ENCODE data around the gene RNU1-4.
A peak's percentile ranks its signal among the peaks of the same experiment; 100 is the strongest.
"Not testable (repeated sequence)": the region's sequence is repeated elsewhere in the genome, so short reads cannot be mapped to it uniquely, and the experiment has no call there.

Gene RNU1-4

DNA sequence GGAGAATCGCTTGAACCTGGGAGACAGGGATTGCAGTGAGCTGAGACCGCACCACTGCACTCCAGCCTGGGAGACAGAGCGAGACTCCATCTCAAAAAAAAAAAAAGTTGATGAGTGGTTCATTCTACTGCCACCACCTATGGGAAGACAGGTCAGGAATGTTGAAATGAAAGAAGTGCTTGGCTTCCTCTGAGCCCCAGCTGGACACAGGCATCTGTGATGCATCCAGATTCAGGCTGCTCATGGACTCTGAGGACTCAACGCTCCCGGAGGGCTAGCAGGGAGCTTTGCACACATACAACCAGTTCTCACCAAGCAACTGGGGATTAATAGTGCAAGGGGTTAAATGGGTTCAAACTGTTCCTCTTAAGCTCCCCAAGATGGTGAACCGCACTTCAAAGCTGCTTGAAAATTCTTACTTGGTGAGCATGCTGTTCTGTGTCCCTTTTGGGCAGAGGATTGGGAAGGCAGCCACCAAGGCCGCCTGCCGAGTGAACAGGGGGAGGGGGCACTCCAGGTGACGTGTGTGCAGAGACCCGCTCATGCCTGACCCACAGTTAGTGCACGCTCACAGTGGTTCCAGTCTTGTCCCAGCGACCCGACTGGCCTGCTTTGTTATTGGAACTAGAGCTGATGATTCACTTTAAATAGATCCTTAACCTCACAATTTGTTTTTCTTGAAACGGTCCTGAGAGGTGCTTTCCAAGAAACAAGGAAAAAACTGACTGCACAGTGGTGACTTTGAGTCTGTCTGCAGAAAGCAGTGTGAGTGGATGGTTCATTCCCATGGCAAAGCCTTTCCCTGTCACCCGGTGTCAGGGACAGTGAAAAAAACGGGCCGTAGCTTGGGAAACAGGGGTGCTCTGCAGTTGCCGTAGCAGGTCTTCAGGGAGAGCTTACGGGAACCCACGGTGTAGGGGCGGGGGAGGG lies 32.2 kb downstream of the RNU1-4 start:
- DNase-seq = not testable (repeated sequence)

DNA sequence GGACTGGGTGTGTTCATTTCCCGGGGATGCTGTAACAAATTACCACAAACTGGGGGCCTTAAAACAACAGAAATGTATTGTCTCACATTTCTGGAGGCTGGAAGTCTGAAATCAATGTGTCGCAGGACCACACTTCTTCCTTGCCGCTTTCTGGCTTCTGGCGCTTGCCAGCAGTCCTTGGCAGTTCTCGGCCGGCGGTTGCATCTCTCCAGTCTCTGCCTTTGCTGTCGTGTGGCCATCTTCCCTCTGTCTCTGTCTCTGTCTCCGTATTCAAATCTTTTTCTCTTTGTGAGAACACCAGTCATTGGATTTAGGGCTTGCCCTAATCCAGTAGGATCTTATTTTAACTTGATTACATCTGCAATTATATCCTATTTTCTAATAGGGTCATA lies 32.9 kb downstream of the RNU1-4 start:
- not testable (repeated sequence) for DNase-seq

DNA sequence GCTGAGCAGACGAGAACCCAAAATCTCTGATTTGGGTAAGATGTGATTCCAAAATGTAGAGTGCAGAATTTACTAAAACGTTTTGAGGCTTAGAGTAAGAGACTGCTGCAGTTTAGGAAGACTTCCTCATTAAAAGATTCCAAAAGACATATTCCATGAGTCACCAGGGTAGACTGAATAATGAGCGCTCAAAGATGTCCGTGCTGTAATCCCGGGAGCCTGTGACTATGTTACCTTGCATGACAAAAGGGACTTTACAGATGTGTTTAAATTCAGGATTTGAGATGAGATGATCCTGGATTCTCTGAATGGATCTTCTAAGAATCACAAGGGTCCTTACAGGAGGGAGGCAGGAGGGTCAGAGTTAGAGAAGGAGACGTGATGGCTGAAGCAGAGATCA lies 33.4 kb downstream of the RNU1-4 start:
- DNase-seq = not testable (repeated sequence)

DNA sequence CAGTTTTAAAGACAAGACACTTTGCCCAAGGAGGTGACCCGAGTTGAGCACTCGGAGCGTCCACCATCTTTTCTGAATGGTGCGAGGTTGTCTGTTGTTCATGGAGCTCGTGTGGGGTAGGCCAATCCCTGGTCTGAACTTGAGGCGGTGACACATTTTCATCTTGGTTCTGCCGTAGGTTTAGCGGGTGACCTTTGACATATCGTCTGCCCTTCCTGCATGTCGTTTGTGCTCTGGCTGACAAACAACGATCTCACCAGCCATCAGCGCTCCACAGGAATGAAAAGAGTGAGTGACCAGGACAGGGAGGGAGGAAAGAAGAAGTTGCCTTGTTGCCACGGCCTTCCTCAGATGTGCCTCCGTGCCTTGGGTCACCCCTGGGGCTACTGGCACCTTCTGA lies 34.5 kb downstream of the RNU1-4 start:
- not testable (repeated sequence) for DNase-seq

DNA sequence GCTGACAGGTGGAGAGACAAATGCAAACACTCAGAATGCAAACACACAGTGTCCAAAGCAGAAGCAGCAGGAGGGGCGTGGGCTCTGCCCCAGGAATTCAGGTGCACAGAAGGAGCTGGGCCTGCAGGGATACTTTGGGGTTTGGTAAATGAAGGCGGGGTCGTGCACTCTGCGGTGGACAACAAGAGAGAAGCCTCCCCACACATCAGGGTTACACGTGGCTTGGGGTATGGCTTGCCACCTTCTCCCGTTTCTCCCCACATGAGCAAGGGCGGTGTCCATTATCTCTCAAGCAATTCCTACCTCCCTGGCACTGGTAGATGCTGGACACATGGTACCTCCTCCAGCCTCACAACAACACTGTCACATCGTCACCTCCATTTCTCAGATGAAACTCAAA lies 35.0 kb downstream of the RNU1-4 start:
- DNase-seq = peak; percentile 46

DNA sequence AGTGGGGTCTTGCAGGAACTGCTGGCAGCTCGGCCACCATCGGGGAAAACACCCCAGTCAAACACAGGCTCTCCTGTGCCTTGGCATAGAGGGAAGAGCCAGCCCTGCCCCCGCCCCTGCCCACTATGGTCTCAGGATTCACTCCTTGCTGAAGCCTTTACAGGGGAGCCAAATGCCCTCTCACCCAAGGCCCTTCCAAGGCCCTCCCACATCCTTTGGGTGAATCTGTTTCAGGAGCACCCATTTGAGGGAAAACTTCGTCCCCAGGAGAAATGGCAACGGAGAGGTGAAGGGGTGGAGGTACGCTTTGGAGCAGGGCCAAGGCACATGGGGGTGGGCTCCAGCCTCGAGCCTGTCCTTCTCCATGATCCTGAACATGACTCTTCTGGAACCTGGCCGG lies 35.9 kb downstream of the RNU1-4 start:
- not testable (repeated sequence) for DNase-seq

DNA sequence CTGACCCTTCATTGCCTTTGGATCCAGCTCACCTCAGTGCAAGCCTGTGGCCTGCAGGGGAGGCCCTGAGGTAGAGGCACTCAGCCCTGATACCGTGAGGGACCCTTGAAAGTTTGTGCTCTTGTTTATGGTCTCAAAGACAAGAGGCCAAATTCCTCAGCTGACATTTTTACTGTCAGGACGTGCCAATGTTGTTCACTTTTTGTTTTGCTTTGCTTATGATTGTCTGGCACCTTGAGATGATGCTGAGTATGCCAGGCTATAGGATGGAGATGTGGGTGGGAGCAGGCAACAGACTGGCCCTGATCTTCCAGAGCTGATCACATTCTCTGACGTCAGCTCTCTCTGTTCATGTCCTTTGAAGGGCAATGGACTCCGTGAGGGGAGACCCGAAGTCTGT lies 36.5 kb downstream of the RNU1-4 start:
- peak; percentile 28 for DNase-seq

DNA sequence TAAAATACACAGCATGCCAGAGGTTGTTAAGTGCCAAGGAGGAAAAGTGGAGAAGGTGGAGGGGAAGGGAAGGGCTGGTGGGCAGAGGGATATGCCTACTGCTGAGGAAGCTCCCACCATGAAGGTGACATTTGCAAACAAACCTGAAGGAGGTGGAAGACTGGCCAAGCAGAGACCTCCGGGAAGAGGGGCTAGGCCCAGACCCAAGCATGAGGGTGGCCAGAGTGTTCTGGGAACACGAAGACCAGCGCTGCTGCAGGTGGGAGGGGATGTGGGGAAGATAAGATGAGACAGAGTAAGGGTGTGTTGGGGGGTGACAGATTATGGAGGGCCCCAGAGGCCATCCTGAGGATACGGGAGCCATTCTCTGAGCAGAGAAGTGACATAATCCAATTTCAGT lies 37.5 kb downstream of the RNU1-4 start:
- peak; percentile 52 for DNase-seq

DNA sequence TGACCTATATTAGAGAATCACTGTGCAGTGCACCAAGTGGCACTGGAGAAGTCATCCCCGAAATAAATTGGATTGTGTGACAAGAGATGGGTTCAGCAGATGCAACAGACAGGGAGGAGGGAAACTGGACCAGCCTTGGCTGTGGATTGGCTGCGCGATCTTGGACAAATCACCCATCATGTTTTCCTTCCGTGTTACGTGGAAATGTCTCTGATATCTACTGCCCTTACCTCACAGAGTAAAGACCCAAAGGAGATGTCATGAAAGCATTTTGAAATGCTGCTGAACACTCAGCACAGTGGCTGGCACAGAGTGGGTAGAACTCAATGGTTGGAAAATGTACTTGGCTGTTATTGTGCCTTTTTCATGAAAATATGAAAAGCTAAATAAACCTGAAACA lies 39.2 kb downstream of the RNU1-4 start:
- DNase-seq = not testable (repeated sequence)

DNA sequence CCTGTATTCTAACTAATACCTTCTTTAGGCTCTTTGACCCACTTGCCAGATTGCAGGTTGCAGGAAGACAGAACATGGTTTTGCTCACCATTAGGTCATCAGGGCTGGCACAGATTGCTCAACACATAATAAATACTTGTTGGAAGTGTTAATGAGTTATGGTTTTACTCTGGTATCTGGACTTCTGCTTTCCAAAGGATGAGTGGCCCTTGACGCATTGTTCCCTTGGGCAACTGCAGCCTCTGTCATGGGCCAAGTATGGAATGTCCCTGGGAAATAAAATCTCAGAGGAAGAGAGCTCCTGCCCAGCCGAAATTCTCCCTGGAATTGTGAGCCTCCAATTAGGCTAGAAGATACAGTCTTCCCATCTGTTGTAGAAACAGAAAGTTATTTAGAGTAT lies 40.7 kb downstream of the RNU1-4 start:
- DNase-seq = not testable (repeated sequence)

DNA sequence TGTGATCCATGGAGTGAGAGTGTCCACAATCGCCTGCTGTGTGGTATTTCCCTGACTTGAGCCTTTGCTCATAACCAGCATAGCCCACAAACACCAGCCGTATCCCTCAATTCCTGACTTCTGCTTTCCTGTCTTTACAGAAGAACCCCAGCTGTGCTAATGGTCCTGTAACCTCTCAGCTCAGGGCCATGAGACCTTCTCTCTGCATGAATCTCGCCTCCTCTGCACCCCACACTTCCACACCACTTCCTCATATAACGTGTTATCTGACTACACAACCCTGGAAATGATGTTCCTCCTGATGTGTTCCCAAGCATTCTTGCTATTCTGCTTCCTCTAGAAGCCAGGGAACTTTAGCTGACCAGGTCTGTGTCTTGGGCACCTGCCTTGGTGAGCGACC lies 41.3 kb downstream of the RNU1-4 start:
- DNase-seq = not testable (repeated sequence)

DNA sequence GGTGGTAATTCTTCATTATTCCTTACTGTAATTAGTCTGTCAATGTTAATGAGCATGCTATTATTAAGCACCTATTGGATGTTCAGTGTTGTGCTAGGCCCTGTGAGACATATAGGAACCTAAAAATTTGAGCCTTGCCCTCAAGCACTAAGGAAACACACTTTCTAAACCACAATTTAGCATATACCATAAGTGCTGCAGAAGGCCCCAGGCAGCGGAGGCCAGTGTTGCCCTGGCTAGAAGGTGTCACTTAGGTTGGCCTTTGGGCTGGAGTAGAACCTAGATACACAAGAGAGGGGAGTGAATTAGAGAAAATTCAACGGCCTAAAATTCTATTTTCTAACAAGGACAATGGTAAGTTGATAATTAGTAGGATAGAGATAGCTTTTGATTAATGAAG lies 44.6 kb downstream of the RNU1-4 start:
- not testable (repeated sequence) for DNase-seq

DNA sequence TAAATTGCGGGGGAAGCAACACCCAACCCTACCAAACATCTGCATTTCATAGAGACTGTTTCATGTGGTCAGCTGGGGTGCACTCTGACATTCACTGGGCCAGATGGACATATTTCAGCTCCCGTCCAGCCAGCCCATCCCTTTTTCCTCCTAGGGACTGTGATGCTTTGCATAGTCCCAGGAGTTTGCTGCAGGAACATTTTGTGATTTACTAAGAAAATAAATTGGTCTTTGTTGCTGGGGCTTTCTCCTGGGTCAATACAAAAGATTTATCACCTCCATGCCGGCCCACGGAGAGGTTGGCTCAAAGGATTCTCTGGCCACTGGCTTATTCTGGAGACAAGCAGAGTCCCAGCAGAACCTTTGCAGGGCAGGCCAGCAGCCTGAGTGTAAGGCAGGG lies 46.0 kb downstream of the RNU1-4 start:
- peak; percentile 26 for DNase-seq

DNA sequence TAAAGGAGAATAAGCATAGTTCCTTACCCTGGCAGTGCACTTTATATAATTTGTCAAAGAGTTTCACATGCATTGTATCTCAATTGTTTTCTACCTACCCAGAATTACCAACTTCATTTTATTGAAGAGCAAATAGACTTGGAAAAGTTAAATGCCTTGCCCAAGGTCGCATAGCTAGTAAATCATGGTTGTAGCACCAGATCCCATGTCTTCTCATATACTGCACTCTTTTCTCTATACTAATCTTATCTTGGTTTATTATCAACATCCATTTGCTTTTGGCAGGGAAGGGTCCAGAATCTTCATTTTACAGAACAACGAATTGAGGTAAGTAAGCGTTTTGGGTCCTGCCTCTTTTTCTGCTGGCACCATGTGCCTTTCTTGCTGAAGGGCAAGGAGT lies 46.9 kb downstream of the RNU1-4 start:
- DNase-seq = not testable (repeated sequence)

DNA sequence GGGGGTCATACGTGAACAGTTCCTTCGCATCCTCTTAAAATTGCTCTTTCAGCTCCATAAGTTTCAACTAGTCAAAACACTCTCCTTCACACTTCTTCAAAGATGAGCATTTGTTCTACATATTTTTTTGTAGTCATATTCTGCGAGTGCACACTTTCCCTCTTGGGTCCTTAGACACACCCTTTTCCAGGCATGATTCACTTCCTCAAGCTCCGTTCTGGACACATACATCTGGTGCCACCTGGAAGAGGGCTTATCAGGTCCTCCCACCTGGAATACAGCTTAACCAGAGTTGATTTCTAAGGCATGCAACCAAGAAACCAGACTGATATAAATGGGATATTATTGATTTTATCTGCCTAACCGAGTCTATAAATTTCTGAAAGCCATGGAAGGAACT lies 47.4 kb downstream of the RNU1-4 start:
- not testable (repeated sequence) for DNase-seq

Measured in activated CD8-positive, alpha-beta memory T cell treated with anti-CD3 and anti-CD28 coated beads for 24 hours (primary cell).